ENCODE measurements around the gene SURF4.

SURF4 gene

DNA sequence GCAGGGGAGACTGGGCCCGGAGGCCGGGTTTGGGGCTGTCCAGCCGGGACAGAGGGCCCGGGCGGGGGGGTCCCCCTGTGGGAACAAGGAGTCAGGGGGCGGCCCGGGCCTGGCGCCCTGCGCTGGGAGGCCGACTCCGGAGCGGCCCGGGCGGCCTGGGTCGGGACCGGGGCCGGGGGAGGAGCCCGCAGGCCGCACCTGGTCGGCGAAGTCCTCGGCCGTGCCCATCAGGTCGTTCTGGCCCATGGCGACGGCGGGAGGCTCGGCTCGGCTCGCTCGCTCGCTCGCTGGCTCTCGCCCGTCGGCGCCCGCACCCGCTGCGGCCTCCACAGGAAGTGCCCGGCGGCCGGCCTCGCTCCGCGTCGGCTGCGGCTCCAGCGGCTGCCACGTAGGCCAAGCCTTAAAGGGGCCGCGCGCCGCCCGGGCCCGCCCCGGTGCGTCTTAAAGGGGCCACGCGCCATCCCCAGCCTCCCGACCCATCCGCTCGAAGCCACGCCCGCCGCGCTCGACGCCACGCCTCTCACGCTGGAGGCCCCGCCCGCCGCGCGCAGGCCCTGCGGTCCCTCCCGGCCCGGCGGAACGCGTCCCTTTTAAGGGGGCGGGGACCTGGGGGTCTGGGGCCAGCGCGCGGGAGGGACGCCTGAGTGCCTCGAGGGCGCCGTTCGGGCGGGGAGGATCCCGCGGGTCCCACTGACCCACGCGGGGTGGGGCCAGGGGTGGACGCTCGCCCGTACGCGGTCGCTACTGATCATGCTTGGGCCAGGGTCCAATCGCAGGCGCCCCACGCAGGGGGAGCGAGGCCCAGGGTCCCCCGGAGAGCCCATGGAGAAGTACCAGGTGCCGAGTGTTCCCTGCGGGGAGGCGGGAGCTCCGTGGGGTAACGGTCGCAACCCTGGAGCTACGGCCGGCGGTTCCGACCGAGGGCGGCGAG lies at the start of gene SURF4, which contains the start of gene STKLD1:
Gene SURF4, minus strand, starts transcription at position 337 of the 931 bp plus-strand sequence. Its CDS starts 91 bp downstream, at position 246.
Gene STKLD1, plus strand, starts transcription at position 643 of the 931 bp plus-strand sequence. Its CDS starts 108 bp downstream, at position 751.
- peak; percentile 97 for DNase-seq

DNA sequence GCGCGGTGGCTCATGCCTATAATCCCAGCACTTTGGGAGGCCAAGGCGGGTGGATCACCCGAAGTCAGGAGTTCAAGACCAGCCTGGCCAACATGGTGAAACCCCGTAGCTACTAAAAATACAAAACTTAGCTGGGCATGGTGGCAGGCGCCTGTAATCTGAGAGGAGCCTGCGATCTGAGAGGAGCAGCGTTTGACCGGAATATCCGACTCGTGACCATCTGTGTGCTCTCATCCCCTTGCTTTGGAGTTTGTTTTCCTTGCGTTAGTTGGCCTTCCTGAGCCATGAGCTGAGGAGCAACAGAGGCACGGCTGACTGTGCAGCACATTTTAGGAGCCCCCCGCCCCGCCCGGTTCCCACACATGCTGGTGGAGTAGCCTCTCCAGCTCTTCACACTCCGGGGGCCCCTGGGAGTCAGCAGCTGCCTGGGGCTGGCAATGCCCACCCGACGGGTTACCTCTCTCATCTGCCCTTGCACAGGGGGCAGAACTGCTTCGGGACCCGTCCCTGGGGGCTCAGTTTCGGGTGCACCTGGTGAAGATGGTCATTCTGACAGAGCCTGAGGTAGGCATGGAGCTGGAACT lies 49.3 kb upstream of the SURF4 start:
- no peak for DNase-seq

DNA sequence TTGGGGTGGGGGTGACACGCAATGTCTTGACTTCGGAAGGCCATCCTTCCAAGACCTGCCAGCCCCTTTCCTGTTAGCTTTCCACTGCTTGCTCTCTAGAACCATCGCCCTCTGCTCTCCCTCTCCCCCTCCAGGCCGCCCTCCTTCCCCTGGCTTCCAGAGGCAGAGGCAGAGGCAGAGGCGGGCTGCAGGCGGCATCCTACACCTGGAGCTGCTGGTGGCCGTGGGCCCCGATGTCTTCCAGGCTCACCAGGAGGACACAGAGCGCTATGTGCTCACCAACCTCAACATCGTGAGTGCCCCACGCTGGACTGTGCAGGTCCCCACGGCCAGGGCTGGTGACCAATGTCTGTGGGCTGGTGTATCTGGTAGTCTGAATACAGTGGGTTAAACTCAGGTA lies 48.3 kb upstream of the SURF4 start:
- DNase-seq, result no peak

DNA sequence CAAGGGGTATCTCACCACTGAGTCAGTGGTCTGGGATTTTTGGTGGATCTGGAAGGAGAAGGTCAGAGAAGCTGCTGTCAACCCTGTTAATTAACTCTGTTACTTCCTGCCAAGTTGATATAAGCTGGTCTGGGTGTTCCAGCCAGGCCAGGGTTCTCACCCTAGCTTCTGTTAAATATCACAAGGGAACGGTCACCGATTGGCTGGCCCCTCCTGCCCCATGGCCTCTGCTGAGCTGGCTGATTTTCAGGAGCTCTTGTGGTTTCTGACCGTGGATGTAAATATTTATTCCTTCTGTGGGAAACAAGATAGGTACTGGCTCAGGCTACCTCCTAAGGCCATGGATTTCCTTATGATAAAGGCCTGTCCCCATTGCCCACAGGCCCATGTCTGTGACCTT lies 47.4 kb upstream of the SURF4 start:
- no peak for DNase-seq

DNA sequence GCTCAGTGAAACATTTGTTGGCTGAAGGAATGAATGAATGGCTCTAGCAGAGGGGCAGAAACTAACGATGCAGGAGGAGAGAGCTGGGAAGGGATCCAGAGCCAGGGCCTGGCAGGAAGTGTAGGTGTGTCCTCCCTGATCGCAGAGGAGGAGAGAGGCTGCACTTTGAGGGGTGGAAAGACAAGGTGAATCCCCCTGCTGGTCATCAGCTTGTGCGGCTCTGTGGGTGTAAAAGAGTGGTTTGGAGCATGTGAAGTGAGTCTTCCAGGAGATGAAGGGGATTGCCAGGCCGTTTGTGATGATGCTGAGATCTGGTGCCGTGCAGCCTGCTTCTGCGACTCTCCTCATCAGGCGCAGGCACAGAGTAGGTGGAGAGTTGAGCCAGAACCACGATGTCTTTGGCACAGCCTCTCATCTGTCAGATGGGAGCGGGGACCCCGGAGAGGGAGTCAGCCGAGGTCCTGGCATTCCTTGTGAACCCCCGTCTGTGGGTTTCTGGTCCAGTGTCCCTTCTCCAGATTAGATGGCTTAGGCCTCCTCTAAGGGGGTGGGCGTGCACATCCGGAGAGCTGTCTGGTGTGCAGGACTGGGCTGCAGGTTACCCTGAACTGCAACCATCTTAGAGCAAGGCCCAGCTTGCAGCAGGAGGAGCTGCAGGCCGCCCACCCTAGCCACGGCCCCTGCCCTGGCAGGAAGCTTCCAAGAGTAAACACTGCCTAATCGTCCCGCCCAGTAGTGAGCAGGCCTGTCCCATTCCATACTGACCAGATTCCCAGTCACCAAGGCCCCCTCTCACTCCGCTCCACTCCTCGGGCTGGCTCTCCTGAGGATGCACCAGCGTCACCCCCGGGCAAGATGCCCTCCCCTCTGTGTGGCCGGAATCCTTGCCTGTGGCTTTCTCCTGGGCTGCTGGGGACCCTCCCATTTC lies 46.0 kb upstream of the SURF4 start, which contains the start of gene ADAMTS13:
Gene ADAMTS13, plus strand, starts transcription at position 753 of the 928 bp plus-strand sequence. Its CDS starts 77 bp downstream, at position 830.
- no peak for DNase-seq

DNA sequence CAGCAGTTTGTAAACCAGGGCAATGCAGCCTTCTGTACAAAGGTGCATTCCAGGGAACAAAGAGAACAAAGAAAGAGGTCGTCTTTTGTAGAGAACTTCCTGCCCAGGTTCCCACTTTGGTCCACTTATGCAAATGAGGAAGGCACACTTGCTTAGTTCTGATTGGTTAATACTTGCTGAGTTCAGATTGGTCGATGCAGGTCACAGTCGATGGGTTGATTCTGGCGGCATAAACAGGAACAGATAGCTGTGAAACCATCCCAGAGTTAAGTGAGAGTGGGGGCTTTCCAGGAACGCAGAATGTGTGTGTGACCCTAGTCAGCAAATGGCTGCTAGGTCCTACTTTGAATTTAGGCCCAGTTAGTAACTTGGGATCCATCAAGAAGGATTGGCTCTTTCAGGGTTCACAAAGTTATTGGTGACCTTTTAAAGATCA lies 44.5 kb upstream of the SURF4 start:
- DNase-seq, result no peak

DNA sequence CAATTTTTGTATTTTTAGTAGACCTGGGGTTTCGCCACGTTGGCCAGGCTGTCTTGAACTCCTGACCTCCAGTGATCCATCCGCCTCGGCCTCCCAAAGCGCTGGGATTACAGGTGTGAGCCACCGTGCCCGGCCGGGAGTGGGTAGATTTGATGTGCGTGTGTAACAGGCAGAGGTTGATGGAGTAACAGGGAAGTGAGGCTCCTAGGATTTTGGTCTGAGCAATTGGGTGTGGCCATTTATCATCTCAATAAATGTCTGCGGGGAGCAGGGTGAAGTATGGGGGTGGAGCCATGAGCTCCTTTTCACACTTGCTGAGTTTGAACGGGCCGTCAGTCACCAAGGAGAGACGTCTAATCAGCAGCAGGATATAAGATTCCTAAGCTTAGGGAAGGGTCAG lies 43.1 kb upstream of the SURF4 start:
- no peak for DNase-seq

DNA sequence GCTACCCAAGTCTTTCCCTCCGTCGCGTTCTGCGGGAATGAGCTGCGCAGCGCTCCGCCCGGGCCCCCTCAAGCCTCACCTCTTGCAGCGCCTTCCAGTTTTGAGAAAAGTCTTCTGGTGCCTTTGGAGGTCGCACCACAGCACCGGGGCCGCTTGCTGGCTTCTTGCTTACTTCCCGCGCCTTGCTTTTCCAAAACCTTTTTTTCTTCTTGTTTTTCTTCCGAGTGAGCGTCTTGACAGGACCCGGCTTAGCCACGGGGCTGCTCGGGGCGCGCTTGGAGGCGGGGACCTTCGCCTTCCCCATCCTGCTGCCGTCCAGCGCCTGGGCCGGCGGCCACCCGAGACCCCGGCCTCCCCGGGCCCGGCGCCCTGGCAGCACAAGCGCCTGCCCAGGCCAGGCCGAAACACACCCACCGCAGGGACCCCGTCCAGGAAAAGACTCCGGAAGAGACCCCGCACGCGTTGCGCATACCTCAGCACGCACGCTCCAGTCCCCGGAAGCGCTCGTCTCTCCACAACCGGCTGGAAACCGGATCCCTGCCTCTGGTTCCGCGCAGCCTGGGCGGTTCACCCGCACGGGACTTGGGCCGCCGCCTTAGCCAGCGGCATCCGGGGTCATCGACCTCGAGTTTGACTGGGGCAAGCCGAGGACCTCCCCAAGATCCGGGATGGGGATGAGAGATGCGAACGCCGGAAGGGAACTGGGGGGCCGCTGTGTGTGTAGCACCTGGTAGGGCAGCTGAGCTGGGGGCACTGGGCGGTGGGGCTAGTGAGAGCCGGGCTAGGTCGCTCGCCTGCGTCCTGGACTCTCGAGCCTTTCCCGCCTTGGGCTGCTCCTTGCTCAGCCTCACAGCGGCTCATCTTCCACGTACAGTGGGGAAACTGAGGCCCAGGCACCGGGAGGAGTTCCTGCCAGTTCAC lies 41.9 kb upstream of the SURF4 start, which contains the start of gene REXO4:
Gene REXO4, minus strand, starts transcription at position 470 of the 921 bp plus-strand sequence. Its CDS starts 166 bp downstream, at position 304.
- DNase-seq, result peak; percentile 96

DNA sequence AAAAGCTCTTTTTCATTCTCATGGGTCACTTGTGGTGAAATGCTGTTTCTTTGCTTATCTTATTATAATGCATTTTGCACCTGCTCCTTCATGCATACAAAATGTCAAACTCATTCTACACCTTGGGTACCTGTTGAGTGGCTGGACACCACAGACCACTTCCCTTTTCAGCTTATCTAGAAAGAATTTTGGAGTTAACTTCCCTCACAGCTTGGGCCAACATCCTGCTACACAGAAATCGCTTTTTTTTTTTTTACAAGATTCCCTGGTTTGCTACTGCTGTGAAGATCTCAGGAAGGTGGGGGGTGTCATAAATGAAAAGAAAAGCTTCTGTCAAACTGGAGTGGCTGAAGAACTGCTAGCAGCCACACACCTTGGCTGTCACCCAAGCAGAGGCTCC lies 39.3 kb upstream of the SURF4 start:
- no peak for DNase-seq

DNA sequence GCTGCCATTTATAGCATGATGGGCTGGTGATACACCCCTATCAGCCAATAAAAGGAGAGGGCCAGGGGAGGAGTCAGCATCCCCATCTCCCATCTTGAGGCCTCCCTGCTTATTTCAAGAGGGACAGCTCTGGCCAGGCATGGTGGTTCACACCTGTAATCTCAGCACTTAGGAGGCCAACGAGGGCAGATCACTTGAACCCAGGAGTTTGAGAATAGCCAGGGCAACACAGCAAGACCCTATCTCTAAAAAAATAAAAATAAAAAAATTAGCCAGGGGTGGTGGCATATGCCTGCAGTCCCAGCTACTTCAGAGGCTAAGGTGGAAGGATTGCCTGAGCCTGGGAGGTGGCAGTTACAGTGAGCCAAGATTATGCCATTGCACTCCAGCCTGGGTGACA lies 32.2 kb upstream of the SURF4 start:
- no peak for DNase-seq

DNA sequence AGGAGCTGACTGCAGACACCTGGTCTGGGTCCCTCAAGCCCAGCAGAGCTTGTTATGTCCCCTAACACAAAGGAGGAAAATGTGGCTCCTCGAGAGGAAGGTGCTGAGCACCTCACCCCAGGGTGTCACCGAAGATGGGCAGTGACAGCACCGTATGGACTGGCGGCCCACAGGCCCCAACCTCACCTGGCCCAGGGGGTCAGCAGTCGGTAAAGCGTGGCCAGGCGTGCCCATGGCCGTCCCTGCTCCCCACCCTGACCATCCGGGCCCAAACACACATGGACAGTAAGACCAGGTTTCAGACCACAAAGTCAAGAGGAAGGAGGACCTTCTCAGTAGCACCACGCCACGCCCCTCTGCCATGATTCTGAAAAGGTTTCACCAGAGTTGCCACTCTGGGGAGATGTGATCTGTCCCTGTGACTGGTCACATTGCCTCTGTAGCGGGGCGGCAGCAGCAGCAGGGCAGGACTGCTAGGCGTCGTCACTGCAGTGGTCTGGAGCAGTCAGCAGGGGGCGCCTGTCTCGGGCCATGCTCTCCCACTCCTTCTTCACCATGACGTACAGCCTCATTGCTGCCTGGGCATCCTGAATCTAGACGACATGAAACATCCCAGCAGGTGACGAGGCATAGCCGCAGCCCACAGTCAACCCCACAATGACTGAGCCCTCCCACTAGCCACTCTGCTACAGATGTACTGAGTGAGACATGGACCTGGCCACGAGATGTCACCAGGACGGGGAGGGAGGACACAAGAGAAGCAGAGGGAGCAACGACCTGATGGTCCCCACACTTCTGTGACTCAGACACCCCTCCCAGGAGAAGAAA lies 30.8 kb upstream of the SURF4 start:
- no peak for DNase-seq

DNA sequence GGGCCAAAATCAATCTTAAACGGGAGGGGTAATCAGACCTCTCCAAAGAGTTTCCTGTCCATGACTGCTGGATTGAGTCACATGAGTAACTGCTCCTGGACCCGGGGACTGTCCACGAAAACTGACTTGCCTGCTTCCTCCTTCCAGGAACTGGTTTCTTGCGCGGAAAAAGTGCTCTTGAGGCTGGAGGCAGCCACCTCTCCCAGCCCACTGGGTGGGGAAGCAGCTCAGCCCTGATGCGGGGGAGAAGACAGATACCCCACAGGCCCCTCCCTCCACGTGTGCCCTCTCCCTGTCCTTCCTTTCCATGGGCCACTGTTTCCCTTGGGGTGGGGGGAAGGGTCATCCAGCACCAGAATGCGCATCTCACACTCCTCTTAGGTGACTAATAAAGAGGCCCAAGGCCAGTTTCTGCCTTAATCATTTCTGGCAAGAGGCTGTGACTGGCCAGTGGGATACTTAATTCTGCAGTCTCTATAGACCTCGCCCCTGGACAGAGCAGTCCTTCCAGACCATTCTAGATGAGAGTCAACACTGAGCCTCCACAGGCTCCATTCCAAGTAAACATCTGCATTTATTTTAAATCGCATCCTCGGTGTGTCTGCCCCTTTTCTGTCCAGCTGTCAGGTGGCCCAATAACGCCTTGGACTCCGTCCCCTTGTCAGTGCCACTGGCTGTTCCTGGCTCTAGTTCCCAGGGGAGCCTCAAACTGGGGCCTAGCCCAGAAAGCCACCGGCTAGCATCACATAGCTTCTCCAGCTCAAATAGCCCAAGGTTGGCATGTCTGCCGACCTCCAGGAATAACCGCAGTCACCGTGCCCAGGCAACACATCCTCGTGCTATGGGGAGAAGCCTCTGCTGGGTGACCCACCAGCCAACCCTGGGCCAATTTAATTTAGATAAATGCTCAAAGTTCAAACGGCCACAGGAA lies 29.9 kb upstream of the SURF4 start:
- no peak for DNase-seq

DNA sequence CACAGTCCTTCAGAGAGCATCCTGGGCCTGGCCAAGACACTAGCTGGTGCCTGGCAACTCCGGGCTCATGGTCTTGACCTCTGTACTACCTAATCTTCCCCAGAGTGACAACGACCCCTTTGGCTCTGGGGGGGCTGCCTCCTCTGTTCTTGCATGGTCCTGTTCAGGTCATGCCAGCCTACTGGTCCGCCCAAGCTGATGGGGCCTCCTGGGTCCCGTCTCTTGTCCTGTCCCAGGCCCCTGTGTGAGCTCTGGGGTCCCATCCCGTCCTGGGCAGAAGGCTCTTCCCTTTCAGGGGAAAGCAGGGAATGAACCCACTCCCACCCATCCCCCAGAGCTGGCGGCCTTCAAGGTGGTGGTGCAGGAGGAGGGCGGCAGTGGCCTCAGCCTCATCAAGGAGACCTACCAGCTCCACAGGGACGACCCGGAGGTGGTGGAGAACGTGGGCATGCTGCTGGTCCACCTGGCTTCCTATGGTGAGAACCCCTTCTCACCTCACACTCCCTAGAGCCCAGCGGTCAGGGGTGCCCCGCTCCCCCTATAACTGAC lies 28.7 kb upstream of the SURF4 start:
- no peak for DNase-seq

DNA sequence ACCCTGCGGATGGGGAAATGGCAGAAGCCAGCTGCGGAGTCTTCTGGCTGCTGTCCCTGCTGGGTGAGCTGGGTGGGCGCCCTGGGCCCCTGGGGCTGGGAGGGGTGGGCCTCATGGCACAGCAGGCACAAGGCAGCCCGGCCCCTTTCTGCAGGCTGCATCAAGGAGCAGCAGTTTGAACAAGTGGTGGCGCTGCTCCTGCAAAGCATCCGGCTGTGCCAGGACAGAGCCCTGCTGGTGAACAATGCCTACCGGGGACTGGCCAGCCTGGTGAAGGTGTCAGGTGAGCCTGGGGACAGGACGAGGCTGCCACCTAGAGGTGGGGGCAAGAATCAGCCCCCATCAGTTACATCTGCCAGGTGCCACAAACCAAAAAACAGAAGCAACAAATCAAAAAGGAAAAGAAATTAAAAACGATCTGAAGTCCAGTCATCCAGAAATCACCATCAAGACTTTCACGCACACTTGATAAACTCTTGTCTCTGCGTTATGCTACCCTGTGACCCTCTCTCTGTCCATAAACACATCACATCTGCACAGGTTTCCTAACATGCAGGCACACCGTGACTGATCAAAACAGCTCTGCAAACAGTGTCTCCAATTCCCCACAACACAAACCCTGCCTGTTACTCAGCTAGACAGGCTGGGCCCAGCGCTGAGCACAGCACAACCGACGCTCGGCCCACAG lies 28.1 kb upstream of the SURF4 start:
- DNase-seq, result no peak

DNA sequence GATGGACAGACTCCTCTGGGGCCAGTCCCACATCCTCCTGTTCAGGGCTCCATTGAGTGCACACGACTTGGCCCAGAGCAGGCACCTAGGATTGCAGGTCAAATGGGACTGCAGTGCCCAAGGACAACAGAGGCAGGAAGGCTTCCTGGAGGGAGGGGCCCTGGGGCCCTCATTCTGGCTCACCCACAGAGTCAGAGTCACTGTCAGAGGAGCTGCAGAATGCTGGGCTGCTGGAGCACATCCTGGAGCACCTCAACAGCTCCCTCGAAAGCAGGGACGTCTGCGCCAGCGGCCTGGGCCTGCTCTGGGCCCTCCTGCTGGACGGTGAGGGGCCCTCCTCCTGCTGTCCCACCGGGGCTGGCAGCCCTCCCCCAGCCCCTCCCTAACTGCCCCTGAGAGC lies 26.8 kb upstream of the SURF4 start:
- DNase-seq, result no peak

DNA sequence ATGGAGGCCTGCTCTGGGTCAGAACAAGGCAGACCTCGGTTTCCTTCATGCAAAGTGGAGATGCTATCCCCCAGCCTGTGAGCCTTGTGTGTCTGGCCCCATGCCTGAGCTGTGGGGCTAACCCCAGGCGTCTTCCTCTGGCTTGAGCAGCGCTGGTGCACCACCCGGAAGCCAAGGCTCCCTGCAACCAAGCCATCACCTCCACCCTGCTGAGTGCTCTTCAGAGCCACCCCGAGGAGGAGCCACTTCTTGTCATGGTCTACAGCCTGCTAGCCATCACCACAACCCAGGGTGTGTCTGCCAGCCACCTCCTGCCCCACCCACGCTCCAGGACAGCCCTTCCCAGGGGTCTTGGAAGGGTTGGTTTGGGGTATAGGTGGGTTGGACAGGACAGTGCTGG lies 25.7 kb upstream of the SURF4 start:
- DNase-seq, result no peak

DNA sequence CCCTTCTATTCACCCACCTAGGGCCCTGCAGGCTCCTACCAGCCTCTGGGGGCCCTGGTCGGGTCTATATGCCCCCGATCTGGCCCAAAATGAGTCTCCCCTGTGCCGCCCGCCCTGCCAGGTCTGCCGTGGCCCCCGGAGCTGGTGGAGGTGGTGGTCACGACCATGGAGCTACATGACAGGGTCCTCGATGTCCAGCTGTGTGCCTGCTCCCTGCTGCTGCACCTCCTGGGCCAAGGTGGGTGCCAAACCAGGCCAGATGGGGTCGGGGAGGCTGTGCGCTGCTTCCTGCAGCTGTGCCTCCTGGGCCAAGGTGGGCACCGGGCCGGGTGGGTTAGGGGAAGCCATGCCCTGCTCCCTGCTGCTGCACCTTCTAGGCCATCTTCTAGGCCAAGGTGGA lies 24.4 kb upstream of the SURF4 start:
- no peak for DNase-seq

DNA sequence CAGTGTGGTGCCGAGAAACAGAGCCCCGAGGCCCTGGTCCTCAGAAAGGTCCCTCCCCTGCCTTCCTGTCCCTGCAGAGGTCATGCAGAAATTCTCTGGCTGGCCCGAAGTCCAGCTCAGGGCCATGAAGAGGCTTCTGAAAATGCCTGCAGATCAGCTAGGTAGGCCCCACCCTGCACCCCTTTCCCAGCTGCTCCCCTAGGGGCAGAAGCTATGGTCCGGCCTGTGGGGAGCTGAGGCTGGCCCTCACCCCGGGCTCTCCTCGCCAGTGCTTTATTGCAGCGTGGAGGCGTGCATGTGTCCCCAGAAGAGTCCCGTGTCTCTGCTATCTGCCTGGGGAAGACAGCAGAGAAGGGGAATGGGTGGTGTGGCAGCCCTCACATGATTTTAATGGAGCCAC lies 22.0 kb upstream of the SURF4 start:
- no peak for DNase-seq

DNA sequence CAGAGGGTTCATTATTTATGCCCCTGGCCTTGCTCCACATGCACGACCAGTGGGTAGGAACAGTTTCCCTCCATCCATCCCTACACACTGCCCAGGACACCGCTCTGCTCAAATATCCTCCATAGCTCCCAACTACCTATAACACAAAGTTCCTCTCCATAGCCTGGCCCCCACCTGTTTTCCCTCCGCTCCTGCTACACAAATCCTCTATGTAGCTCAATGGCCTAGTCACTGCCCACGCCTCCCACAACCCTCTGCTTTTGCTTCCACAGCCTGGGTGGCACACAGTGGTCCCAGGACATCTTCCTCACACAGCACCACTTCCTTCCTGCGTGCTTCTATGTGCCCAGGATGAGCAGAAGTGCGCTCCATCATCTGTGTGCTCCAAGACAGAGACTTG lies 21.5 kb upstream of the SURF4 start:
- DNase-seq, result no peak
